PFSK-1 (cell line): Measurements from ENCODE around the gene C22orf23.

Experiments used
- FOXP2 ChIP-seq: optimal IDR thresholded peaks from 2 replicates; pipeline ENCODE3; 2011; ENCODE audit warnings: borderline replicate concordance, control low read depth, inconsistent platforms; ENCODE audit not compliant: insufficient read depth; ENCODE audit errors: extremely low read length, extremely low read depth
- POLR2AphosphoS5 ChIP-seq: IDR thresholded peaks from 2 replicates; pipeline ENCODE4 v1.6.1; 2012; ENCODE audit warnings: low read depth, mild to moderate bottlenecking, control low read depth, low read length, moderate library complexity
- REST ChIP-seq, 2 experiments: IDR thresholded peaks; 2 replicates each; pipeline versions ENCODE4 v1.6.1 to v1.8.0; 2011 to 2012; ENCODE audit warnings: low read depth in 2 of 2, low read length in 2 of 2, control low read depth in 1 of 2, inconsistent platforms in 1 of 2, mild to moderate bottlenecking in 1 of 2, moderate library complexity in 1 of 2; ENCODE audit not compliant: insufficient read depth in 1 of 2
- SIN3A ChIP-seq: IDR thresholded peaks from 2 replicates; pipeline ENCODE4 v1.6.1; 2012; ENCODE audit warnings: mild to moderate bottlenecking, low read length, moderate library complexity, borderline replicate concordance; ENCODE audit not compliant: insufficient read depth
- TAF1 ChIP-seq: IDR thresholded peaks from 2 replicates; pipeline ENCODE4 v1.6.1; 2012; ENCODE audit warnings: low read length, control low read depth, borderline replicate concordance; ENCODE audit not compliant: insufficient read depth

The C22orf23 gene

GRCh38 chr22:37985050-37985585 lies 31.7 kb upstream of the C22orf23 start:
- TF ChIP-seq SIN3A (no peak), REST (IDR thresholded peaks at IDR 0.05; ENCODE audit: insufficient read depth in 1 of 2, low read depth in 2 of 2, low read length in 2 of 2) (no peak), POLR2AphosphoS5 (no peak), TAF1 (no peak), FOXP2 (no peak)

GRCh38 chr22:37983860-37984791 lies 30.7 kb upstream of the C22orf23 start, which contains the start of gene SOX10:
SOX10 (minus strand) TSS chr22:37984555; CDS start chr22:37983784, 771 bp downstream.
- no peak for TF ChIP-seq SIN3A
- TF ChIP-seq FOXP2: no peak
- TF ChIP-seq TAF1: no peak
- TF ChIP-seq REST (IDR thresholded peaks at IDR 0.05; ENCODE audit: insufficient read depth in 1 of 2, low read depth in 2 of 2, low read length in 2 of 2): no peak
- TF ChIP-seq POLR2AphosphoS5: no peak

GRCh38 chr22:37982938-37983859 lies 29.8 kb upstream of the C22orf23 start:
- TF ChIP-seq REST (IDR thresholded peaks at IDR 0.05; ENCODE audit: insufficient read depth in 1 of 2, low read depth in 2 of 2, low read length in 2 of 2): no peak
- TF ChIP-seq SIN3A: no peak
- TF ChIP-seq POLR2AphosphoS5: no peak
- no peak for TF ChIP-seq TAF1
- no peak for TF ChIP-seq FOXP2

- TF ChIP-seq REST (IDR thresholded peaks at IDR 0.05; ENCODE audit: insufficient read depth in 1 of 2, low read depth in 2 of 2, low read length in 2 of 2): no peak
- no peak for TF ChIP-seq SIN3A
Observed at GRCh38 chr22:37982151-37982785, 28.9 kb upstream of the C22orf23 start.
